ENCODE results near the gene OMA1.
A peak's percentile ranks its signal among the peaks of the same experiment; 100 is the strongest.
"Not testable (repeated sequence)": the region's sequence is repeated elsewhere in the genome, so short reads cannot be mapped to it uniquely, and the experiment has no call there.

OMA1 gene

GRCh38 chr1:58573705-58574591, 27.4 kb upstream of the OMA1 start:
- no peak for DNase-seq (ENCODE audit: low spot score)

GRCh38 chr1:58573138-58573537, 26.6 kb upstream of the OMA1 start:
- no peak for DNase-seq (ENCODE audit: low spot score)

- no peak for DNase-seq (ENCODE audit: low spot score)
Measured at GRCh38 chr1:58572690-58573089, 26.2 kb upstream of the OMA1 start.

GRCh38 chr1:58571616-58572015, 25.1 kb upstream of the OMA1 start:
- DNase-seq (ENCODE audit: low spot score) = no peak

- DNase-seq (ENCODE audit: low spot score) = no peak
Measured at GRCh38 chr1:58570817-58571216, 24.3 kb upstream of the OMA1 start.

GRCh38 chr1:58570094-58570493, 23.6 kb upstream of the OMA1 start:
- DNase-seq (ENCODE audit: low spot score) = no peak

GRCh38 chr1:58568911-58569310, 22.4 kb upstream of the OMA1 start:
- DNase-seq (ENCODE audit: low spot score) = no peak

- no peak for DNase-seq (ENCODE audit: low spot score)
Measured at GRCh38 chr1:58568271-58568860, 21.8 kb upstream of the OMA1 start.

GRCh38 chr1:58566339-58566738, 19.8 kb upstream of the OMA1 start:
- no peak for DNase-seq (ENCODE audit: low spot score)

- not testable (repeated sequence) for DNase-seq (ENCODE audit: low spot score)
Measured at GRCh38 chr1:58563715-58564114, 17.2 kb upstream of the OMA1 start.

- DNase-seq (ENCODE audit: low spot score) = no peak
Measured at GRCh38 chr1:58561633-58562032, 15.1 kb upstream of the OMA1 start.

GRCh38 chr1:58555393-58555792, 8.9 kb upstream of the OMA1 start:
- no peak for DNase-seq (ENCODE audit: low spot score)

- no peak for DNase-seq (ENCODE audit: low spot score)
Measured at GRCh38 chr1:58551186-58552140, 4.9 kb upstream of the OMA1 start.

- not testable (repeated sequence) for DNase-seq (ENCODE audit: low spot score)
Measured at GRCh38 chr1:58549291-58549690, 2.8 kb upstream of the OMA1 start.

- DNase-seq (ENCODE audit: low spot score) = no peak
Measured at GRCh38 chr1:58548371-58548770, 1.8 kb upstream of the OMA1 start.

GRCh38 chr1:58545591-58546519, 671 bp downstream of the OMA1 start:
- peak; percentile 73 for DNase-seq (ENCODE audit: low spot score)

GRCh38 chr1:58543260-58543659, 3.3 kb downstream of the OMA1 start:
- DNase-seq (ENCODE audit: low spot score) = no peak

- DNase-seq (ENCODE audit: low spot score) = no peak
Measured at GRCh38 chr1:58539553-58539952, 7.0 kb downstream of the OMA1 start.

GRCh38 chr1:58538821-58539220, 7.7 kb downstream of the OMA1 start:
- DNase-seq (ENCODE audit: low spot score) = no peak

- not testable (repeated sequence) for DNase-seq (ENCODE audit: low spot score)
Measured at GRCh38 chr1:58531842-58532241, 14.7 kb downstream of the OMA1 start.

GRCh38 chr1:58529284-58529683, 17.2 kb downstream of the OMA1 start:
- DNase-seq (ENCODE audit: low spot score) = no peak

Data from cerebellar cortex (tissue), 1 donor.